ENCODE measurements around the gene RABGAP1L. TPM values are rescaled to one million over a fixed set of nuclear protein-coding genes. Genes with fewer than 3 reads are reported as not detected.
"Not testable (repeated sequence)": the region's sequence is repeated elsewhere in the genome, so short reads cannot be mapped to it uniquely, and the experiment has no call there.

RABGAP1L gene
- total RNA-seq, 2 experiments from 2014 or later, result 47.4 to 53.3 TPM

DNA sequence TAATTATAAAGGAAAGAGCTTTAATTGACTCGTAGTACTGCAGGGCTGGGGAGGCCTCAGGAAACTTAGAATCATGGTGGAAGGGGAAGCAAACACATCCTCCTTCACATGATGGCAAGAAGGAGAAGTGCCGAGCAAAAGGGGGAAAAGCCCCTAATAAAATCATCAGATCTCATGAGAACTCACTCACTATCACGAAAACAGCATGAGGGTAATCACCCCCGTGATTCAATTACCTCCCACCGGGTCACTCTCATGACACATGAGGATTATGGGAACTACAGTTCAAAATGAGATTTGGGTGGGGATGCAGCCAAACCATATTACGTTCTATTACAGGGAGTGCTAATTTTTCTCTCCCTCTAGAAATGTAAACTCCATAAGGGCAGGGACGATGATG, 878.1 kb downstream of the RABGAP1L start:
- Mint-ChIP-seq H3K4me3 (no peak overlapping the region), H3K9me3 (no peaks in the 10 kb centered on the region), H3K4me1 (peaks cover 3% of the 10 kb centered on the region), H3K27me3 (no peaks in the 10 kb centered on the region), H3K36me3 (ENCODE audit: low read depth) (no peaks in the 10 kb centered on the region), H3K27ac (no peak overlapping the region)
- POLR2A ChIA-PET, result no interaction called here
- DNase-seq, result no peak
- CTCF ChIA-PET, result interaction anchor here (0.6 kb wide), 1 partner anchor 8 kb away, joined by 3 read pairs; no protein-coding TSS in a partner anchor

DNA sequence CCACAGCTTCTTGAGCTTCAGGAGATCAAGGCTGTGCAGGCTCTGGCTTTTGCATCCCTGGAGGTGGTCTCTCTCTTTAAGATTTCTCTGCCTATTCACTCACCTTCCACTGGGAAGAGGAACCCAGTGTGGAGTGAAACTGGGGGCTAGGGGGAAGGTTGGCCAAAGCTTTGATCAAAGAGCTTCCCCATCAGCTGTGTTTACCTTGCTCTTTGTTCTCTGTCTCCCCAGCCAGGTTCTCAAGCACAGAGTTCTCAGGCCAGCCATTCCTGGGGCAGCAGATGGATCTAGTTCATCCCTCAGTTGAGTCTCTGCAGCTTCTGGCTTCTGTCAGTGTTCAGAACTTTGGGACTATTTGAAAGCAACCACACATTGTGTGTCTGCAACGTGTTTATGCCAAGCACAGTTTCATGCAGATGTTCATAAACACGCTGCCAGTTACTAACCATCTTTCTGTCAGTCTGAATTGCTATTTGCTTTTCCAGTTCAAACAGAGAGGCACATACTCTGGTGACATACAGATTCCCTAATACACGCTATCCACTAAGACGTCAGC, 881.1 kb downstream of the RABGAP1L start:
- ChIA-PET CTCF (interaction anchor here (0.5 to 0.9 kb wide), 3 partner anchors 110 to 515 kb away, joined by 3 read pairs; no protein-coding TSS in a partner anchor), POLR2A (no interaction called here)
- no peak for DNase-seq
- no peaks in the 10 kb centered on the region for H3K9me3 Mint-ChIP-seq
- no peaks in the 10 kb centered on the region for H3K36me3 Mint-ChIP-seq (ENCODE audit: low read depth)
- no peak overlapping the region for H3K27ac Mint-ChIP-seq
- peaks cover 3% of the 10 kb centered on the region for H3K4me1 Mint-ChIP-seq
- peaks cover 5% of the 10 kb centered on the region for H3K27me3 Mint-ChIP-seq
- H3K4me3 Mint-ChIP-seq, result no peak overlapping the region

DNA sequence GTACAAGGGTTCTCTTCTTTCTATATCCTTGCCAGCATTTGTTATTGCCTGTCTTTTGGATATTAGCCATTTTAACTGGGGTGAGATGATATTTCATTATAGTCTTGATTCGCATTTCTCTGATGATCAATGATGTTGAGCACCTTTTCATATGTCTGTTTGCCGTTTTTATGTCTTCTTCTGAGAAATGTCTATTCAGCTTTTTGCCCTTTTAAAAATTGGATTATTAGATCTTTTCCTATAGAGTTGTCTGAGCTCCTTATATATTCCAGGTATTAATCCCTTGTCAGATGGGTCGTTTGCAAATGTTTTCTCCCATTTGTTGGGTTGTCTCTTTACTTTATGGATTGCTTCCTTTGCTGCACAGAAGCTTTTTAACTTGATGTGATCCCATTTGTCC, 883.3 kb downstream of the RABGAP1L start:
- Mint-ChIP-seq H3K4me3 (no peak overlapping the region), H3K27ac (no peak overlapping the region), H3K36me3 (ENCODE audit: low read depth) (no peaks in the 10 kb centered on the region), H3K9me3 (no peaks in the 10 kb centered on the region), H3K4me1 (no peaks in the 10 kb centered on the region), H3K27me3 (peaks cover 9% of the 10 kb centered on the region)
- no peak for DNase-seq
- ChIA-PET POLR2A (no interaction called here), CTCF (no interaction called here)

DNA sequence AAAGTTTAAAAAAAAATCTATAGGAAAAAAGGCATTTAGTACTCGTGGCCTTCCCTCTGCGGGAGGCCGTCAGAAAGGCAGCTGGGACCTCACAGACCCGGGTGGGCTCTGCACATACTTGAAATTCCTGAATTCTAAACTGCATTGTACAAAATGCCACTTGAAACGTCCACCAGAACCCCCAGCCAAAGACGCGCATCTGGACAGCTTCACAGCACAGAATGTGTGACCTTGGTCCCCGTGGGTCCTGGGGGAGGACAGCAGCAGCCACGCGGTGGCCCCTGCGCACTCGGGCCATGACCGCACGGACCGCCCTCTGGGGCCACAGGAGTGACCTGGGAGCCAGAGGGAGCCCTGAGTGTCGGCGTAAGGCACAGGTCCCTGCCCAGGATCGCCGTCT, 884.5 kb downstream of the RABGAP1L start:
- no peak for DNase-seq
- POLR2A ChIA-PET, result no interaction called here
- Mint-ChIP-seq H3K27ac (no peak overlapping the region), H3K4me3 (no peak overlapping the region), H3K4me1 (no peaks in the 10 kb centered on the region), H3K36me3 (ENCODE audit: low read depth) (no peaks in the 10 kb centered on the region), H3K9me3 (no peaks in the 10 kb centered on the region), H3K27me3 (peaks cover 20% of the 10 kb centered on the region)
- CTCF ChIA-PET, result no interaction called here

DNA sequence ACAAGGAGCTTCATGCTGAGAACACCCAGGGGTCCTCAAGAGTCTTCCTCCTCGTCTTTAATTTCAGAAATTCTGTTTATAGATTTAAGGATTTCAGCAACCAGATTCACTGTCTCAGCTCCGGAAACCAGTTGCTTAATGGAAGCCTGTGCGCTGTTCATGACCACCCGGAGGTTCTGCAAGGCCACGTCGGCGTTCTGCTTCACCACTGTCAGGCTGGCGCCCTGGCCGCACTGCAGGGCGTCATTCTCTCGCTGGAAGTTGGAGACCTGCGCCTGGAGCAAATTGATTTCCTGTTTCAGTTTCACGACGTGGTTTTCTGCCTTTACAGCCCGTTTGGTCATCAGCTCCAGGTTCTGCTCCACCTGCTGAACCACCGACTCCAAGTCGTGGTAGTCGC, 885.3 kb downstream of the RABGAP1L start:
- peaks cover 28% of the 10 kb centered on the region for H3K27me3 Mint-ChIP-seq
- DNase-seq; H3K4me1 Mint-ChIP-seq; H3K27ac Mint-ChIP-seq; H3K36me3 Mint-ChIP-seq (ENCODE audit: low read depth); CTCF ChIA-PET; H3K9me3 Mint-ChIP-seq; H3K4me3 Mint-ChIP-seq; POLR2A ChIA-PET: not testable (repeated sequence)

Other genes starting within 250 kb of the RABGAP1L start
- under 1 TPM; 0.17 TPM for gene SERPINC1, start 242.2 kb upstream of the RABGAP1L start, total RNA-seq
- gene RC3H1, start 137.2 kb upstream of the RABGAP1L start, total RNA-seq, result 10 to 100 TPM; 34.4 to 37.9 TPM